ENCODE results near the gene SLC39A11. TPM values are rescaled to one million over a fixed set of nuclear protein-coding genes. Genes with fewer than 3 reads are reported as not detected.

The SLC39A11 gene
- total RNA-seq, 2 experiments from 2014 or later = 25.6 to 51.5 TPM

DNA sequence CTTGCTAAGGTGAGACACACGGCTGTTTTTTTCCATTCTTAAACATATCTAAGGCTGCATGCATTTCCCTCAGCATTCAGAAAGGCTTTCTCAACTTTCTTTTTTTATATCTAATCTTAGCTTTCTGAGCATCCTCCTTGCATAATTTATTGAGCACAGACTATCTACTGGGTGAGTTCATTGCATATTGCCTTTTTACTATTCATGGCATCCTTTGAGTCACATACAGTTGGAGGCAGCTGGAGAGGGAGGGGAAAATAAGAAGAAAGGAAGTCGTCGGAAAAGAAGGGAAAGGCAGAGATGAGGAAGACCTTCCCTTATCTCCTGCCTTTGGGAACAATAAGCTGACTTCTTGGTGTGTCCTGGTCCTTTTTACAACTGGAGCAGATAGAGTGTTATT, 468.3 kb downstream of the SLC39A11 start:
- H3K9me3 ChIP-seq (ENCODE audit: low read length) = 0 out of 2 replicates have a peak, but pooled peaks cover 5% of the 10 kb centered on the region
- intact Hi-C loops (cut with micrococcal nuclease; ENCODE audit: unreplicated experiment) = no loop called here
- TF ChIP-seq, protein P1, sequence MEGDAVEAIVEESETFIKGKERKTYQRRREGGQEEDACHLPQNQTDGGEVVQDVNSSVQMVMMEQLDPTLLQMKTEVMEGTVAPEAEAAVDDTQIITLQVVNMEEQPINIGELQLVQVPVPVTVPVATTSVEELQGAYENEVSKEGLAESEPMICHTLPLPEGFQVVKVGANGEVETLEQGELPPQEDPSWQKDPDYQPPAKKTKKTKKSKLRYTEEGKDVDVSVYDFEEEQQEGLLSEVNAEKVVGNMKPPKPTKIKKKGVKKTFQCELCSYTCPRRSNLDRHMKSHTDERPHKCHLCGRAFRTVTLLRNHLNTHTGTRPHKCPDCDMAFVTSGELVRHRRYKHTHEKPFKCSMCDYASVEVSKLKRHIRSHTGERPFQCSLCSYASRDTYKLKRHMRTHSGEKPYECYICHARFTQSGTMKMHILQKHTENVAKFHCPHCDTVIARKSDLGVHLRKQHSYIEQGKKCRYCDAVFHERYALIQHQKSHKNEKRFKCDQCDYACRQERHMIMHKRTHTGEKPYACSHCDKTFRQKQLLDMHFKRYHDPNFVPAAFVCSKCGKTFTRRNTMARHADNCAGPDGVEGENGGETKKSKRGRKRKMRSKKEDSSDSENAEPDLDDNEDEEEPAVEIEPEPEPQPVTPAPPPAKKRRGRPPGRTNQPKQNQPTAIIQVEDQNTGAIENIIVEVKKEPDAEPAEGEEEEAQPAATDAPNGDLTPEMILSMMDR (conservative IDR thresholded peaks at IDR 0.05; ENCODE audit: low read length) = no peak
- no peak for TF ChIP-seq EZH2phosphoT487 (IDR thresholded peaks at IDR 0.05; ENCODE audit: borderline replicate concordance, low read depth, low read length)
- H3K27ac ChIP-seq (ENCODE audit: low read depth, low read length, poor library complexity, severe bottlenecking) = no peak overlapping the region
- no peaks in the 10 kb centered on the region for H4K20me1 ChIP-seq (ENCODE audit: insufficient read depth, low read length)
- no peaks in the 10 kb centered on the region for H3K9me2 ChIP-seq (ENCODE audit: insufficient read depth, low read length)
- no peaks in the 10 kb centered on the region for H3K79me2 ChIP-seq (ENCODE audit: insufficient read depth, low read depth, low read length)
- no peak overlapping the region for H3K4me2 ChIP-seq (ENCODE audit: low read length)
- no TSS peak for BruUV-seq (replicated peaks)
- no peak overlapping the region for H3K4me3 ChIP-seq (ENCODE audit: low read depth, low read length, poor library complexity, severe bottlenecking)
- ChIA-PET POLR2A (interaction anchor here (0.5 kb wide), 1 partner anchor 96 kb away, joined by 4 read pairs; no protein-coding TSS in a partner anchor), CTCF (ENCODE audit: unreplicated experiment) (no interaction called here)
- no peak for DNase-seq (ENCODE audit: low spot score)
- no peaks in the 10 kb centered on the region for H3K4me1 ChIP-seq (ENCODE audit: insufficient read depth, low read length, poor library complexity, severe bottlenecking)
- no peaks in the 10 kb centered on the region for H3K36me3 ChIP-seq (ENCODE audit: insufficient read depth, low read length)
- no peak overlapping the region for H2AFZ ChIP-seq (ENCODE audit: low read length)

DNA sequence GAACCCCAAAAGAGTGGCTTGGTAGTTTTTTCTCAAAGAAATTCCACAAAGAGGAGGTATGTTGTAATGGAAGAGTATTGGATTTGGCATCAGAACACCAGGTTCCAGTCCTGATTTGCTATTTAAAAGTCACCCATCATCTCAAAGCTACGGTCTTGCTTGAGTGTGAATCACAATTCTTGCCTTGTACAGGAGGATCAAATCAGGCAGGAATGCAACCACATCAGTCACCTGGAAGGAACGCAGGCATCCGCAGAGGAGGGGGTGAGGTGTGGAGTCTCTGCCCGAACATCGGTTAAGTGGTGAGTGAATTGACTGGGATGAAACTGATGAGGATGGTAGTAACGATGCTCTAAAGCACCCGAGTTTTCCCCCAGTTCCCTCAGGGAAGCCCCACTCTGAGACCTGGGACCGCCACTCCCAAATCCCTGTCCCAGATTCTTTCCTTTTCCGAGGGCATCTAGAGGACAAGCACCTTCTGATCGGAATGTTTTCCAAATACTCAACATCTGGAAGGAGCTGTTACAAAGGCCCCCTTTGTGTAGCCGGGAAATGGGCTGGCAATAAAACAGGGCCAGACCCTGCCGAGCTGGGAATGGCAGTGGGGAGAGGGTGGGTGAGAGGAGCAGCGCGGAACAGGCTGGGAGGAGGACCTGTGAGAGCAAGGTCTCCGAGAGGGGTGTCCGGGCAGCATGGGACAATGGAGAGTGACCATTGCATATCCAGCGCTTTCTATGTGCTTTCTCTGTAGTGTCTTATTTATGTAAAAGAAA, 469.6 kb downstream of the SLC39A11 start:
- Histone ChIP-seq H3K36me3 (ENCODE audit: insufficient read depth, low read length) (no peaks in the 10 kb centered on the region), H3K4me3 (ENCODE audit: low read depth, low read length, poor library complexity, severe bottlenecking) (no peak overlapping the region), H3K9me2 (ENCODE audit: insufficient read depth, low read length) (no peaks in the 10 kb centered on the region), H3K79me2 (ENCODE audit: insufficient read depth, low read depth, low read length) (no peaks in the 10 kb centered on the region), H3K4me1 (ENCODE audit: insufficient read depth, low read length, poor library complexity, severe bottlenecking) (no peaks in the 10 kb centered on the region), H3K27ac (ENCODE audit: low read depth, low read length, poor library complexity, severe bottlenecking) (no peak overlapping the region), H3K4me2 (ENCODE audit: low read length) (no peak overlapping the region), H3K9me3 (ENCODE audit: low read length) (0 out of 2 replicates have a peak, but pooled peaks cover 5% of the 10 kb centered on the region), H4K20me1 (ENCODE audit: insufficient read depth, low read length) (no peaks in the 10 kb centered on the region), H2AFZ (ENCODE audit: low read length) (no peak overlapping the region)
- TF ChIP-seq, protein P1 (conservative IDR thresholded peaks at IDR 0.05; ENCODE audit: low read length) = no peak
- no peak for TF ChIP-seq EZH2phosphoT487 (IDR thresholded peaks at IDR 0.05; ENCODE audit: borderline replicate concordance, low read depth, low read length)
- ChIA-PET POLR2A (no interaction called here), CTCF (ENCODE audit: unreplicated experiment) (no interaction called here)
- intact Hi-C loops (cut with micrococcal nuclease; ENCODE audit: unreplicated experiment) = no loop called here
- DNase-seq (ENCODE audit: low spot score) = no peak
- no TSS peak for BruUV-seq (replicated peaks)

Data from OCI-LY7 (cell line).